GM21619 (cell line): ENCODE results near the gene TARS2.

Source experiments
- ATAC-seq: cut with Tn5 transposase; IDR thresholded peaks from one replicate; pipeline ENCODE4 v1.9.1; 2021; ENCODE audit not compliant: unreplicated experiment

TARS2 gene

GRCh38 chr1:150536836-150537731, 49.9 kb downstream of the TARS2 start:
- ATAC-seq = no peak

- no peak for ATAC-seq
Observed at GRCh38 chr1:150537732-150538684, 50.8 kb downstream of the TARS2 start.

GRCh38 chr1:150543500-150544143, 56.4 kb downstream of the TARS2 start:
- ATAC-seq = no peak

GRCh38 chr1:150544204-150544603, 57.0 kb downstream of the TARS2 start:
- ATAC-seq = no peak

DNA sequence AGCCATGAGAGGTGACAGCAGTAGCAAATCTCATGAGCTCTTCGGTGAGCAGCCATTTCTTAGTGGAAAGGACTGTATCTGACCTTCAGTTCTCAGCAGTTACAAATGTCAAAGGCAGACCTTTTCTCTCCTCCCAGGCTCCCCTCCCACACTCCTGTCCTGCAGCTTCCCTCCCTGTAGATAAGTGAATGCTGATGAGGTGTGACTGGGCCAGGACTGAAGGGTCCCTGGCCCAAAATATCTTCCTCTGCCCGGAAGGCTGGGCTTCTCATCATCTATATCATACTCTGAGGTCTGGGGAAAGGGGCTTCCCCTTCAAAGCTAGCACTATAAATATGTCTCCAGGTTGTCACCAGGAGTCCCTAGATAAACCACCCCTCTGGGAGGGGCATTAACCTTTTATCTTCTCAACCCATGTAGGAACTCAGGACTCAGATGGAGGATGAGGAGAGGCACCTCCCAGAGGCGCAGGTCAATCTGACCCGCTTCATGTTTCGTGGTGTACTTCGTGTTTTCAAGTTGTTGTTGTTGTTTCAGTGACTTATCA, 58.3 kb downstream of the TARS2 start:
- no peak for ATAC-seq

GRCh38 chr1:150546294-150546937, 59.2 kb downstream of the TARS2 start:
- no peak for ATAC-seq

GRCh38 chr1:150548324-150548631, 61.1 kb downstream of the TARS2 start:
- no peak for ATAC-seq

DNA sequence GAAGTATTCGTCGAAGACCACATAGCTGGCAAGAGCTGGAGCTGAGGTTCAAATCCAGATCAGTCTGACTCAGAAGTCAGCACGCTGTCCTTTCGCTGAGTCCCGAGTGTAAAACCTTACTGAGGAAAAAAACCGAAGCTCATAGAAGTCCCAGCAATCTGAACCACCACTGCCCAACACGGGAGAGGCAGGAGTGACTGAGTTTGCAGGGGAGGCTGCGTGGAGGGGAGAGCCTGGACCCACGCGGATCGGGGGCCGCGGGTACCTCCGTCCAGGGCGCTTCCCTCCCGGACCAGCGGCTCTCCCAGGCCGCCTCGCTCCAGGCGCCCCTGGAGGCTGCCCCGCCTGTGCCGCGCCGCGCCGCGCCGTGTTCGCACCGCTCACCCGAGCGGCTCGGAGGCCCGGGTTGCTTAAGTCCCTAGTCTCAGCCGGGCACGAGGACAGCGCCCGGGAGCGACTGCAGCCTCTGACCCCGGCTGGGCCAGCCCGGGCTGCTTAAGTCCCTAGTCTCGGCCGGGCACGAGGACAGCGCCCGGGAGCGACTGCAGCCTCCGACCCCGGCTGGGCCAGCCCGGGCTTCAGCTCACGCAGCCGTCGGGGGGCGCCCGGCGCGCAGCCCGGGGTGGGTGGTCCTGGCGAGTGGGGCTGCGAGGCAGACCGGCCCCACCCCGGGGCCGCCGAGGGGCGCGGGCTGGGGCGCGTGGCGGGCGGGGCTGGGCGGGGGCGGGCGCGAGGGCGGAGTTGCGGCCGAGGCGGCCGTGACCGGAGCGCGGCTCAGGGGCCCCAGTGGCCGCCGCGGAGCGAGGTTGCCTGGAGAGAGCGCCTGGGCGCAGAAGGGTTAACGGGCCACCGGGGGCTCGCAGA, 61.6 kb downstream of the TARS2 start, which contains the start of gene ADAMTSL4:
TSS of gene ADAMTSL4 (plus strand) at position 777 of the 864 bp plus-strand sequence. CDS start 2,881 bp downstream, outside the sequence.
- ATAC-seq = no peak

DNA sequence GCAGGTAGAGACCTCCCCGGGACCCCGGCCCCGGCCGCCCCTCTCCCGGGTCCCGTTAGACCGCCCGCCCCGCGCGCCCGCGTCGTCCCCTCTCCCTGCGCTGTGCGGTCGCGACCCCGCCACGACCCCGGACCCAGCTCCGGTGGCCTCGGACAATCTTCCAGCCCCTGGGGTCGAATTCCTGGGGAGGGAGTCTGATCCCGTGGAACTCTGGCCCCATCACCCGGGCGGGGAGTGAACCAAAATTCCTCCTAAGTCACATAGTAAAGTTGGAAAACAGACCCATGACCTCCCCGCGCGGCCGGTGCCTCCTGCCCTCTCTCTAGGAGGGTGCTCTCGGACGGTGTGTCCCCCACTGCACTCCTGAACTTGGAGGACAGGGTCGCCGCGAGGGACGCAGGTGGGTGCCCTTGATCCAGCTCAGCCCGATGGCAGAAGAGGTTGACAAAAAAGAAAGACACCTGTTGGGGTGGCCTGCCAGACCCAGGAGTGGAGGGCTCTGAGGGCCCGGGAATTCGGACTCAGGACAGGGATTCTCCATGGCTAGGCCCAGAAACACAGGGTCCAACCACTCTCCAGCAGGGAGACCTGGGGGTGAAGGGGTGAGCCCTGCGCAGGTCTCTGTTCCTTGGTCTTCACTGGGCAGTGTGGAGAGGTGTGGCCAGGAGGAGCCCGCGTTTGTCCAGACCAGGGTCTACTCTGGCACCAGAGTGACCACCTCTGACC, 62.4 kb downstream of the TARS2 start:
- ATAC-seq = no peak

DNA sequence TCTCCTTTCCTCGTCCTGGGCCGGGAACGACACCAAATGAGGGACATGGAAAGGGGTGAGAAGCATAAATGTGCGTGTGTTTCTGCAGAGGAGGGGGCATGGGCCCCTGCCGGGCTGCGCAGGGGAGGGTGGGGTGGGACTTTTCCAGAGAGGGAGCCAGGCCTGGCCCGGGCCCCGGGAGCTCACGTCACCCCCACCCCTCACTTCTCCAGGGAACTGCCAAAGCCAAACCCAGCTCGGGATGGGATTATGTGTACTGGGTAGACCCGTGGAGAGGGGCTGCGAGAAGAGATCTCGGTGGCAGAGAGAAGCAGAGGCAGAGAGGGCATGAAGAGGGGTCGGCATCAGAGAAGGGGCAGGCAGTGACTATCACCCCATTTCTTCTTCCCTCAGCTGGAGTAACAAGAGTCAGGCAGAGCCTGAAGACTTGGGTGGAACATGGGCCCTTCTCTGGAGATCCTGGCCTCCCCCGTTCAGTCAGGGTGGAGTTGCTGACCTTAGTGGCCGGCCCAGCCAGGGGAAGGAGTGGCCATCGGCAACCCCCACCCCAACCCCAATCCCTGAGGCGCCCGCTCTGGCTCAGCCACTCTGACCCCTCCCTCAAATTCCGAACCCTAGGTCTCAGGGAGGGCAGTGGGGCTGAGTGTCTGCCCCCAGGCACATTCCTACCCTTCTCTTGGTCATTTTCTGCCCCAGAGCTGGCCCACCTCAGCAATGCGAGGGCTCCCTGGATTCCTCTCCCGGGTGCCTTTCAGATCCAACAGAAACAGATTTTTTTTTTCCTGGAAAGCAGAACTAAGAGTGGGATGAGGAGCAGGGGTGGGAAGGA, 63.2 kb downstream of the TARS2 start:
- ATAC-seq = no peak

DNA sequence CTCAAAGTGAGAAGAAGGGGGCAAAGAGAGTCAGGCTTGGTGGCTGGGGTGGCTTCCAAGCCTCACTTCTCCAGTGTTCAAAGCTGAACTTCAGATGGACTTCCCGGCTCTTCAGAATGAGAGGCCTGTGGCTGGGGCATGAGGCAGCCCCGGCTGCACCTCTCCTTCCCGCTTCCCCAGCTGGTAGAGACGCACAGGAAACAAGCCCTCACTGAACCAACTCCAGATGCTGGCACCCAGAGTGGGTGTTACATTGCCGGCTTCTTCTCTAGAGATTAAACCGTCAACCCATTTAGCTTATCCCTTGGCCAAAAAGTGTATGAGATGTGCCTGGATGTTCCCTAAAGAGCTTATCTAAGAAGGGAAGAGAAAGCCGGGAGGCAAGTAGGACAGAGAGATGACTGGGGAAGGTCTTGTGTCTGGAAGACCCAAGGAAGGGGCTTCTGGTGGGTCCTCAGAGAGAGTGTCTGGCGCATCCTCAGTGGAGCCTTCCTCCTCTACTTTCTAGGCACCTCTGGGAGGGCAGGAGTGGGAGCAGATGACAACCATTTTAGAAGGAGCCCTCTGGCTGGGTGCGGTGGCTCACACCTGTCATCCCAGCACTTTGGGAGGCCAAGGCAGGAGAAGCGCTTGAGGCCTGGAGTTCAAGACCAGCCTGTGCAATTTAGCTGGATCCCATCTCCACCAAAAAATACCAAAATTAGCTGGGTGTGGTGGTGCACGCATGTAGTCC, 64.0 kb downstream of the TARS2 start:
- ATAC-seq = no peak

- no peak for ATAC-seq
Observed at GRCh38 chr1:150551784-150552127, 64.5 kb downstream of the TARS2 start.

DNA sequence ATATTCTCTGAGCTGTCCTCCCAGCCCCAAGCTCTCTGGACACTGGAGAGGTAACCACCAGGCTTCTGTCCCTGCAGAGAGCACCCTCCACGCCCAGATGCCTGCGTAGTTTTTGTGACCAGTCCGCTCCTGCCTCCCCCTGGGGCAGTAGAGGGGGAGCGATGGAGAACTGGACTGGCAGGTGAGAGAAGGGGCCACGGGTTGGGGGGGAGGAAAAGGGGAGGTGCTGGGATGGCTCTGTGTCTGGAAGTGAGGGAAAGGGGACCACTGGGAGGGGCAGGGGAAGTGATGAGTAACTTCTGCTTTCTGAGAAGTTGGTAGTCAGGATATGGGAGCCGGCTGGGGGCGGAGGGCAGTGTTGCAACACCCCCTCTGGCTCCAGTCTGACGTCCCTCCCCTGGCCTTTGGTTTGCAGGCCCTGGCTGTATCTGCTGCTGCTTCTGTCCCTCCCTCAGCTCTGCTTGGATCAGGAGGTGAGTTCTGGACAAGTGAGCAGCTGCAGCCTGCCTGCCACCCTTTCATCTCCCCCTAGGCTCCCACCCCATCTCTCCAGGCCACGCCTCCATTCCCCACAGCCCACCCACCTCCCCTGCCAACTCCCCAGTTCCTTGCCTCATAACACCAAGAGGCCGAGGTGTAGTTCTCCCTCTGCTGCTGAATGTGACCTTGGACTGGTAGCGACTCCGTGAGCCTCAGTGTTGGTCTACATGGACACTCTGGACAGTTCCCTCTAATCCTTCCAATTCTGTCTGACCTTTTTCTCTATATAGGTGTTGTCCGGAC, 65.1 kb downstream of the TARS2 start:
- ATAC-seq = no peak

DNA sequence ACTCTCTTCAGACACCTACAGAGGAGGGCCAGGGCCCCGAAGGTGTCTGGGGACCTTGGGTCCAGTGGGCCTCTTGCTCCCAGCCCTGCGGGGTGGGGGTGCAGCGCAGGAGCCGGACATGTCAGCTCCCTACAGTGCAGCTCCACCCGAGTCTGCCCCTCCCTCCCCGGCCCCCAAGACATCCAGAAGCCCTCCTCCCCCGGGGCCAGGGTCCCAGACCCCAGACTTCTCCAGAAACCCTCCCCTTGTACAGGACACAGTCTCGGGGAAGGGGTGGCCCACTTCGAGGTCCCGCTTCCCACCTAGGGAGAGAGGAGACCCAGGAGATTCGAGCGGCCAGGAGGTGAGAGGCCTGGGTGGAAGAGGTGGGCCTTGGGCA, 65.7 kb downstream of the TARS2 start:
- no peak for ATAC-seq

GRCh38 chr1:150553392-150554085, 66.3 kb downstream of the TARS2 start:
- no peak for ATAC-seq

DNA sequence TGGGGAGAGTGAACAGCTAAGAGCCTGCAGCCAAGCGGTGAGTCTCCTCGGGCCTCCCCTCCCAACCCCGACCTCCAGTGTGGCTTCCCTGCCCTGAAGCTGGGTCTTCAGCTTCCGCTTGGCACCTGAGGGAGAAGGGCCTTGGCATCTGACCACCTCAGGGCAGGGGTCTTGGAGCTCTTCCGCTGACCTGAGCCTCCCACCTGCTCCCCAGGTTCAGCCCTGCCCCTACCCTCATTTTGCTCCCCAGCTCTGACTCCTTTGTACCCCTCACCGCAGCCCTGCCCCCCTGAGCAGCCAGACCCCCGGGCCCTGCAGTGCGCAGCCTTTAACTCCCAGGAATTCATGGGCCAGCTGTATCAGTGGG, 66.8 kb downstream of the TARS2 start:
- ATAC-seq = no peak
